NCI-H1092 treated with DMSO at 0.1 percent for 48 hours (cell line): ENCODE data around the gene RDM1.

Experiments
- DNase-seq: peaks from one replicate; lab custom pipeline; 2025; lab: John Stamatoyannopoulos, UW

RDM1 gene

GRCh38 chr17:35870906-35871819 is 59.4 kb downstream of the RDM1 start:
- DNase-seq, result no peak

- no peak for DNase-seq
Measured at GRCh38 chr17:35868737-35869136, 61.8 kb downstream of the RDM1 start, which contains the start of gene HEATR9. HEATR9 (minus strand) TSS chr17:35868891; CDS start chr17:35868742, 149 bp downstream.
